ENCODE data around the gene PRMT7. TPM values are rescaled to one million over a fixed set of nuclear protein-coding genes. Genes with fewer than 3 reads are reported as not detected.

Gene PRMT7
- total and polyA plus RNA-seq, 2 donors (not counting 1 experiment from before 2014, with no cell fraction given) = 76.9 to 80.4 TPM

DNA sequence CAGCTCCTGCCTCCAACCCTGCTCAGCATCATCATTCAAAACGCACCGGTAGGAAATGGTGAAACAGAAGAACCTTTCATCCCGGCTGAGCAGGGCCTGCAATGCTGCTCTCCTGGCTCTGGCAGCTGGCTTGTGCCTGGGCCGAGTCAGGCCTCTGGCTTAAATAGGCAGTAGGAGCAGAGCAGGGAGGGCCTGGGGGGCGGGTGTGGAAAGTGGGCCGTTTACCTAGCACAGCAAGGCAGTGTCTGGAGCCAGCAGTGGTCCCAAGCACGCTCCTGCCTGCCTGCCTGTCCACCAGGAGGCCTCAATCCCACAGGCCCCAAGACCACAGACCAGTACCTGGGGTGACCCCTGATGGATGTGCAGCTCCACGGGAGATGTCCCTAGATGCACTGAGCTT, 78.2 kb downstream of the PRMT7 start:
- Histone ChIP-seq H3K4me2 (replicated peaks; ENCODE audit: low read depth, low read length, poor library complexity, severe bottlenecking) (no peak overlapping the region), H3K27ac (ENCODE audit: low read length in 2 of 2) (no peak overlapping the region), H3K79me2 (ENCODE audit: control insufficient read depth, insufficient read depth, low read length) (no peaks in the 10 kb centered on the region), H3K9ac (ENCODE audit: low read length) (no peak overlapping the region), H3K4me3 (ENCODE audit: control extremely low read depth in 1 of 5, extremely low read depth in 1 of 5, insufficient read depth in 1 of 5, low read depth in 2 of 5, low read length in 4 of 5) (no peak overlapping the region), H3K27me3 (replicated peaks in 1 of 4; ENCODE audit: control extremely low read depth in 1 of 4, control insufficient read depth in 3 of 4, insufficient read depth in 4 of 4, low read length in 3 of 4) (no peaks in the 10 kb centered on the region), H2AFZ (ENCODE audit: insufficient read depth, low read depth, low read length, poor library complexity, severe bottlenecking) (no peak overlapping the region), H3K36me3 (replicated peaks in 1 of 2; ENCODE audit: control extremely low read depth in 1 of 2, control insufficient read depth in 1 of 2, extremely low read depth in 1 of 2, insufficient read depth in 2 of 2, low read length in 1 of 2) (no peaks in the 10 kb centered on the region), H3K9me3 (ENCODE audit: control extremely low read depth in 1 of 3, control insufficient read depth in 2 of 3, insufficient read depth in 1 of 3, low read length in 2 of 3) (no peaks in the 10 kb centered on the region), H3K4me1 (ENCODE audit: control insufficient read depth in 2 of 2, insufficient read depth in 2 of 2, low read length in 2 of 2) (peaks cover 15 to 20% of the 10 kb centered on the region in 2 donors), H4K20me1 (ENCODE audit: control insufficient read depth, insufficient read depth, low read length, poor library complexity, severe bottlenecking) (no peaks in the 10 kb centered on the region)
- TF ChIP-seq, protein P1, sequence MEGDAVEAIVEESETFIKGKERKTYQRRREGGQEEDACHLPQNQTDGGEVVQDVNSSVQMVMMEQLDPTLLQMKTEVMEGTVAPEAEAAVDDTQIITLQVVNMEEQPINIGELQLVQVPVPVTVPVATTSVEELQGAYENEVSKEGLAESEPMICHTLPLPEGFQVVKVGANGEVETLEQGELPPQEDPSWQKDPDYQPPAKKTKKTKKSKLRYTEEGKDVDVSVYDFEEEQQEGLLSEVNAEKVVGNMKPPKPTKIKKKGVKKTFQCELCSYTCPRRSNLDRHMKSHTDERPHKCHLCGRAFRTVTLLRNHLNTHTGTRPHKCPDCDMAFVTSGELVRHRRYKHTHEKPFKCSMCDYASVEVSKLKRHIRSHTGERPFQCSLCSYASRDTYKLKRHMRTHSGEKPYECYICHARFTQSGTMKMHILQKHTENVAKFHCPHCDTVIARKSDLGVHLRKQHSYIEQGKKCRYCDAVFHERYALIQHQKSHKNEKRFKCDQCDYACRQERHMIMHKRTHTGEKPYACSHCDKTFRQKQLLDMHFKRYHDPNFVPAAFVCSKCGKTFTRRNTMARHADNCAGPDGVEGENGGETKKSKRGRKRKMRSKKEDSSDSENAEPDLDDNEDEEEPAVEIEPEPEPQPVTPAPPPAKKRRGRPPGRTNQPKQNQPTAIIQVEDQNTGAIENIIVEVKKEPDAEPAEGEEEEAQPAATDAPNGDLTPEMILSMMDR (IDR thresholded peaks at IDR 0.05) = no peak
- TF ChIP-seq EZH2 (IDR thresholded peaks at IDR 0.05; ENCODE audit: borderline replicate concordance, insufficient read depth, low read depth, low read length, poor library complexity, severe bottlenecking) = no peak
- peaks cover 18% of the 10 kb centered on the region for H3K4me1 Mint-ChIP-seq
- intact Hi-C loops (cut with micrococcal nuclease) = no loop called here
- H3K27me3 Mint-ChIP-seq = no peaks in the 10 kb centered on the region
- DNase-seq = no peak
- no peak overlapping the region for H3K4me3 Mint-ChIP-seq
- no peak for ATAC-seq (ENCODE audit: low read depth)
- 96% methylated on average over 7 of the region's 8 CpGs for WGBS (ENCODE audit: insufficient coverage)
- POLR2A ChIA-PET = no interaction called here
- H3K9me3 Mint-ChIP-seq (ENCODE audit: insufficient read depth) = no peaks in the 10 kb centered on the region
- CTCF ChIA-PET = no interaction called here
- no peak overlapping the region for H3K27ac Mint-ChIP-seq

DNA sequence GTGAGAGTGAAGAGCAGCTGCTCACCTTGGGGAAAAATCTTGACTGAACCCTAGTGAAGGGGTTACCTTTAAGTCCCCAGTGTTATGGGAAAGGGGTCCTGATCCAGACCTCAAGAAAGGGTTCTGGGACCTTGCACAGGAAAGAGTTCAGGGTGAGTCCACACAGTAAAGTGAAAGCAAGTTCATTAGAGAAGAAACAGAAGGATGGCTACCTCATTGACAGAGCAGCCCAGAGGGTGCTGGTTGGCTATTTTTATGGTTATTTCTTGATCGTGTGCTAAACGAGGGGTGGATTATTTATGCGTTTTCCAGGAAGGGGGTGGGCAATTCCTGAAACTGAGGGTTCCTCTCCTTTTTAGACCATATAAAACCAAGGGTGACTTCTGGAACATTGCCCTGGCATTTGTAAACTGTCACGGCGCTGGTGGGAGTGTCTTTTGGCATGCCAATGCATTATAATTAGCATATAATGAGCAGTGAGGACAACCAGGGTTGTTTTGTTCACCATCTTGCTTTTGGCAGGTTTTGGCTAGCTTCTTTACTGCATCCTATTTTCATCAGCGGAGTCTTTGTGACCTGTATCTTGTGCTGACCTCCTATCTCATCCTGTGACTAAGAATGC, 79.0 kb downstream of the PRMT7 start:
- no peak overlapping the region for H3K4me2 ChIP-seq (replicated peaks; ENCODE audit: low read depth, low read length, poor library complexity, severe bottlenecking)
- ChIA-PET CTCF (no interaction called here), POLR2A (no interaction called here)
- H3K9ac ChIP-seq (ENCODE audit: low read length) = no peak overlapping the region
- H3K27ac Mint-ChIP-seq = no peak overlapping the region
- H3K4me3 Mint-ChIP-seq = no peak overlapping the region
- WGBS (ENCODE audit: insufficient coverage) = 89% methylated on average over 1 of the region's 6 CpGs
- H3K4me3 ChIP-seq (ENCODE audit: control extremely low read depth in 1 of 5, extremely low read depth in 1 of 5, insufficient read depth in 1 of 5, low read depth in 2 of 5, low read length in 4 of 5) = no peak overlapping the region
- H2AFZ ChIP-seq (ENCODE audit: insufficient read depth, low read depth, low read length, poor library complexity, severe bottlenecking) = no peak overlapping the region
- no peaks in the 10 kb centered on the region for H3K27me3 ChIP-seq (replicated peaks in 1 of 4; ENCODE audit: control extremely low read depth in 1 of 4, control insufficient read depth in 3 of 4, insufficient read depth in 4 of 4, low read length in 3 of 4)
- ATAC-seq (ENCODE audit: low read depth) (no peak), DNase-seq (no peak)
- no peaks in the 10 kb centered on the region for H3K36me3 ChIP-seq (replicated peaks in 1 of 2; ENCODE audit: control extremely low read depth in 1 of 2, control insufficient read depth in 1 of 2, extremely low read depth in 1 of 2, insufficient read depth in 2 of 2, low read length in 1 of 2)
- H3K79me2 ChIP-seq (ENCODE audit: control insufficient read depth, insufficient read depth, low read length) = no peaks in the 10 kb centered on the region
- no peaks in the 10 kb centered on the region for H3K27me3 Mint-ChIP-seq
- TF ChIP-seq, protein P1 (IDR thresholded peaks at IDR 0.05) = no peak
- no peak for TF ChIP-seq EZH2 (IDR thresholded peaks at IDR 0.05; ENCODE audit: borderline replicate concordance, insufficient read depth, low read depth, low read length, poor library complexity, severe bottlenecking)
- H3K4me1 ChIP-seq (ENCODE audit: control insufficient read depth in 2 of 2, insufficient read depth in 2 of 2, low read length in 2 of 2) = peaks cover 6 to 11% of the 10 kb centered on the region in 2 donors
- H3K4me1 Mint-ChIP-seq = peaks cover 9% of the 10 kb centered on the region
- H3K9me3 ChIP-seq (ENCODE audit: control extremely low read depth in 1 of 3, control insufficient read depth in 2 of 3, insufficient read depth in 1 of 3, low read length in 2 of 3) = no peaks in the 10 kb centered on the region
- no peaks in the 10 kb centered on the region for H4K20me1 ChIP-seq (ENCODE audit: control insufficient read depth, insufficient read depth, low read length, poor library complexity, severe bottlenecking)
- no peak overlapping the region for H3K27ac ChIP-seq (ENCODE audit: low read length in 2 of 2)
- H3K9me3 Mint-ChIP-seq (ENCODE audit: insufficient read depth) = no peaks in the 10 kb centered on the region
- intact Hi-C loops (cut with micrococcal nuclease) = no loop called here
